Esophagus muscularis mucosa (tissue), 4 donors: ENCODE results near the gene EHHADH. TPM values are rescaled to one million over a fixed set of nuclear protein-coding genes. Genes with fewer than 3 reads are reported as not detected.

Source experiments
- DNase-seq: peaks from one replicate; pipeline ENCODE4 v3.0.0-alpha.2; 2017; ENCODE audit errors: extremely low spot score
- H3K27ac ChIP-seq, 4 donors: fragments of 200-600 bp; sonication (generic); replicated peaks in 1 of 4; 1 replicate in 3 of 4; 2 replicates in 1 of 4; pipeline ENCODE4 v1.5.1; 2016 to 2019; ENCODE audit warnings: mild to moderate bottlenecking in 1 of 4
- H3K27me3 ChIP-seq, 4 donors: fragments of 200-600 bp; sonication (generic); one replicate each; pipeline versions ENCODE4 v1.5.1 to v1.6.0; 2016 to 2019
- H3K36me3 ChIP-seq, 4 donors: fragments of 200-600 bp; sonication (generic); one replicate each; pipeline ENCODE4 v1.5.1; 2016 to 2019
- H3K4me1 ChIP-seq, 4 donors: fragments of 200-600 bp; sonication (generic); one replicate each; pipeline ENCODE4 v1.5.1; 2016 to 2019
- H3K4me3 ChIP-seq, 4 donors: fragments of 200-600 bp; sonication (generic); 1 replicate in 2 of 4; 2 replicates in 2 of 4; pipeline ENCODE4 v1.5.1; 2016 to 2019; ENCODE audit warnings: mild to moderate bottlenecking in 4 of 4, moderate library complexity in 1 of 4
- H3K9me3 ChIP-seq, 4 donors: fragments of 200-600 bp; sonication (generic); 1 replicate in 3 of 4; 2 replicates in 1 of 4; pipeline ENCODE4 v1.5.1; 2016 to 2019
- CTCF ChIP-seq, 3 experiments: fragments of 200-600 bp in 2 of 3; fragments of 450-650 bp in 1 of 3; sonication (generic) in 2 of 3; IDR thresholded peaks; one replicate each; pipeline ENCODE4 v1.5.1; 2017 to 2019; ENCODE audit warnings: antibody characterized with exemption in 3 of 3, mild to moderate bottlenecking in 2 of 3, moderate library complexity in 1 of 3
- EP300 ChIP-seq: sonication (generic); formaldehyde crosslinking; IDR thresholded peaks from one replicate; pipeline ENCODE4 v1.6.1; 2017; ENCODE audit warnings: antibody characterized with exemption
- POLR2A ChIP-seq: fragments of 450-650 bp; IDR thresholded peaks from one replicate; pipeline ENCODE4 v1.6.1; 2017; ENCODE audit warnings: antibody characterized with exemption, moderate library complexity, mild to moderate bottlenecking, low read depth
- POLR2AphosphoS5 ChIP-seq, 2 donors: sonication (generic); formaldehyde crosslinking; IDR thresholded peaks; one replicate each; pipeline ENCODE4 v1.6.1; 2017; ENCODE audit warnings: antibody characterized with exemption in 2 of 2
- WGBS: methylation state at CpG from one replicate; pipeline ENCODE4 v1.1.5; 2018; 5-methylcytosine and 5-hydroxymethylcytosine counted together
- intact Hi-C: fragments of 100-400 bp; cut with DNase I; formaldehyde crosslinking; loops from one replicate; pipeline ENCODE4 v1.15.1; 2023
- total RNA-seq, 4 donors: library from RNA; depleted of rRNA; stranded (reverse); fragments of >200 nt; gene quantifications; one replicate each; pipeline versions ENCODE4 v1.1.0 to v1.2.1, GENCODE V29; 2016

EHHADH gene
- total RNA-seq, 4 donors from 2014 or later: 2.1 to 4.7 (median 3.8) TPM

GRCh38 chr3:185153861-185154629 lies 99.8 kb downstream of the EHHADH start:
- H3K36me3 ChIP-seq: no peaks in the 10 kb centered on the region
- H3K9me3 ChIP-seq: no peaks in the 10 kb centered on the region
- intact Hi-C loops: loop anchor here (5.0 kb wide), 1 partner anchor 67 kb away; no protein-coding TSS in a partner anchor
- peaks cover 0 to 4% (median 0%) of the 10 kb centered on the region in 4 donors for H3K27me3 ChIP-seq
- 63% methylated on average over 15 of the region's 16 CpGs for WGBS
- TF ChIP-seq CTCF (IDR thresholded peaks at IDR 0.05): no peak
- TF ChIP-seq POLR2AphosphoS5 (IDR thresholded peaks at IDR 0.05): no peak
- no peak for TF ChIP-seq EP300
- no peak for TF ChIP-seq POLR2A
- peaks cover 6 to 43% (median 32%) of the 10 kb centered on the region in 4 donors for H3K4me1 ChIP-seq
- DNase-seq: no peak
- peak overlapping the region; percentile 83 to 95 (median 90) for H3K4me3 ChIP-seq
- H3K27ac ChIP-seq: peak overlapping the region in 3 of 4 donors; percentile 95 to 98 (median 98)

- peak overlapping the region; percentile 95 to 98 (median 96) for H3K27ac ChIP-seq
- H3K36me3 ChIP-seq: no peaks in the 10 kb centered on the region
- peaks cover 0 to 4% (median 0%) of the 10 kb centered on the region in 4 donors for H3K27me3 ChIP-seq
- TF ChIP-seq POLR2A (no peak), CTCF (IDR thresholded peaks at IDR 0.05) (no peak), POLR2AphosphoS5 (IDR thresholded peaks at IDR 0.05) (no peak), EP300 (no peak)
- no peaks in the 10 kb centered on the region for H3K9me3 ChIP-seq
- H3K4me1 ChIP-seq: peaks cover 6 to 50% (median 39%) of the 10 kb centered on the region in 4 donors
- WGBS: 2% methylated on average over 24 of the region's 53 CpGs
- no peak for DNase-seq
- peak overlapping the region; percentile 83 to 95 (median 90) for H3K4me3 ChIP-seq
- intact Hi-C loops: loop anchor here (5.0 kb wide), 1 partner anchor 66 kb away; no protein-coding TSS in a partner anchor
Observed at GRCh38 chr3:185153171-185153771, 100.6 kb downstream of the EHHADH start.

DNA sequence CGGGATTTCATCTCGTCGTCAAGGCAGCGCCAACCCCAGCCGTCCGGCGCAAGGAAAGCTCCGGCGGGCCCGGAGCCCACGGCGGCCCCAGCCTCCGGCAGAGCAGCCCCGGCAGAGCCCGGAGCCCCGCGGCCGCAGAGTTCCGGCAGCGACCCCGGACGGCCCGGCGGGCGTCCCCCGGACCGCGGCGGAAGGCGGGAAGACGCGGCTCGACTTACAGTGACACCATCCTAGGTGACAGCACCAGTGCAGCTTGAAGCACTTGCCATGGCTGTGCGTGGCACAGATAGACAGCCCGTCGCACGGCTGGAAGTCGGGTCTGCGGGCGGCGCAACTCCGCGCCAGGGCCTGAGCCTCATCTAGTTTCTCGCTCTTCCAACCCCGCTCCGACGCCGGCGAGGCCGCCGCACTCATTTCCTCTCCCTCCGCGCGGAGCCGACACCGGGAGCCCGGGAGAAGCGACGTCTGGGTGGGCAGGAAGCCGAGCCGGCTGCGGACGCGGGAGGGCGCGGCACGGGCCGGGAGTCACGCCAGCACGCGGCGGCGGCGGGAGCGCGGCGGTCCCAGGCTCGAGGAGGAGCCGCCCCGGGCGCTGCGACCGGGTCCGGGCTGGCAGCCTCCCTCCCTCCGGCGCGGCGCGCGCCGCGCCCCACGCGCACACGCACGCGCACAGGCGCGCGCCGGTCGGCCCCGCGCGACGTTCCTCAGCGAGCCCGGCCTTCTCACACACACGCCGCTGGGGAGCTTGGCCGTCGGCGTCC lies 101.3 kb downstream of the EHHADH start, which contains the start of gene C3orf70:
C3orf70 (minus strand) TSS at position 651 of the 761 bp plus-strand sequence; CDS start at position 414, 237 bp downstream.
- Histone ChIP-seq H3K36me3 (no peaks in the 10 kb centered on the region), H3K4me3 (peak within 1 kb of the TSS; percentile 83 to 95 (median 90)), H3K9me3 (no peaks in the 10 kb centered on the region), H3K27me3 (peaks cover 0 to 4% (median 0%) of the 10 kb centered on the region in 4 donors), H3K27ac (peak within 1 kb of the TSS; percentile 95 to 98 (median 96)), H3K4me1 (peaks cover 6 to 57% (median 46%) of the 10 kb centered on the region in 4 donors)
- DNase-seq: no peak
- TF ChIP-seq CTCF (IDR thresholded peaks at IDR 0.05) (no peak), POLR2AphosphoS5 (IDR thresholded peaks at IDR 0.05) (peak; percentile 19 to 69), EP300 (no peak), POLR2A (no peak)
- intact Hi-C loops: loop anchor here (5.0 kb wide), 1 partner anchor 65 kb away; no protein-coding TSS in a partner anchor
- WGBS: under 1% methylated on average over 39 of the region's 113 CpGs

DNA sequence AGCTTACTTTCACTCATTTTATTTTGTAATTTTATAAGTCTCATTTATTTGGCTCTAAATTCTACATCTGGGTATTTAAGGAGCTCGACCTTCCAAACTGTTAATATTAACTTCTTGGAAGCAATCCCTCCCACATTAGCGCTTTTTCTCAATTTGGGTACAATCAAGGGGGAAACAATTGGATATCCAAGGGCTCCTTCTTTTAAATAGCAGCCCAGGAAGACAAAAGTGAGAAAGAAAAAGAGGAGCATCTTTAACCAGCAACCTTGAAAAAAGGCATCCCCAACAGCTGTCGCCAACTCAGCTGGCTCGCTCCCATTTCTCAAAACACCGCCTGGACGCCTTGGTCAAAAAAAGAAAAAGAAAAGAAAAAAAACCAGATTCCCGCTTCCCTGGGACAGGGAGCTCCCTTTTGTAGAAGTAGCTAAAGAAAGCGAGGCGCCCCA lies 101.9 kb downstream of the EHHADH start:
- intact Hi-C loops: loop anchor here (5.0 kb wide), 1 partner anchor 65 kb away; no protein-coding TSS in a partner anchor
- peaks cover 0 to 4% (median 0%) of the 10 kb centered on the region in 4 donors for H3K27me3 ChIP-seq
- H3K27ac ChIP-seq: peak overlapping the region; percentile 95 to 98 (median 96)
- H3K36me3 ChIP-seq: no peaks in the 10 kb centered on the region
- peak overlapping the region; percentile 83 to 95 (median 90) for H3K4me3 ChIP-seq
- 2% methylated on average over 9 of the region's 9 CpGs for WGBS
- TF ChIP-seq POLR2AphosphoS5 (IDR thresholded peaks at IDR 0.05): no peak
- TF ChIP-seq POLR2A: no peak
- no peak for TF ChIP-seq CTCF (IDR thresholded peaks at IDR 0.05)
- no peak for TF ChIP-seq EP300
- DNase-seq: no peak
- H3K4me1 ChIP-seq: peaks cover 6 to 63% (median 49%) of the 10 kb centered on the region in 4 donors
- H3K9me3 ChIP-seq: no peaks in the 10 kb centered on the region
